GM20000 (cell line): ENCODE measurements around the gene FOXR1.

Experiments used
- DNase-seq: peaks from one replicate; pipeline ENCODE4 v3.0.0; 2012; ENCODE audit warnings: low spot score
- CTCF ChIP-seq: IDR thresholded peaks from 2 replicates; pipeline ENCODE4 v1.5.1; 2012; ENCODE audit warnings: mild to moderate bottlenecking, control low read depth; ENCODE audit errors: extremely low read depth, missing control alignments

FOXR1 gene

DNA sequence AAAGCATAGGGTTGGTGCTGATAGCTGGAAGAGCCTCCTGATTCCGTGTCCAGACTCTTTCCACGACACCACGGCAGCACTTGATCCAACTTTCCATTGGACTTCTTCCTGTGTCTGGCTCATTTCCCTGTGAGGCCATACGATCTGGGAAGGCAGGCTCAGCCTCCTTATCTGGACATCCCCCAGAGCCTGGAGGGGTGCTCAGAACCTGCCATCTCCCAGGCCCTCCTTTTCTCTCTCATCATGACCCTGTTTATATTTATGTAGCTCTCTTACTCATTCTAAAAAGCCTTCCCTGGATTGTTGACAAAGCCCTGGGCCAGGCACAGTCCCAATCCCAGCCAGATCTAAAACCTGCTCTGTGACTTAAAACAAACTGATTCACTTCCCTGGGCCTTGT is 38.1 kb upstream of the FOXR1 start:
- no peak for DNase-seq
- no peak for TF ChIP-seq CTCF

DNA sequence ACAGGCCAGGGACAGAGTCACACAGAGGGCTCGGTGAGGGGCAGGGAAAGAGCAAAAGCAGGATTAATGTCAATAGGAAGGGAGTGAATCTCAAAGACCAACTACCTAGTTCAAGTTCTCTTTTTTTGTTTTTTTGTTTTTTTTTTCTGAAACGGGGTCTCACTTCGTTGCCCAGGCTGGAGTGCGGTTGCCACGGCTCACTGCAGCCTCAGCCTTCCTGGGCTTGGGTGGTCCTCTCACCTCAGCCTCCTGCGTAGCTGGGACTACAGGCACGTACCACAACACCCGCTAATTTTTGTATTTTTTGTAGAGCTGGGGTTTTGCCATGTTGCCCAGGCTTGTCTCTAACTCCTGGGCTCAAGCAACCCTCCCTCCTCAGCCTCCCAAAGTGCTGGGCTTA is 36.2 kb upstream of the FOXR1 start:
- no peak for DNase-seq
- TF ChIP-seq CTCF = no peak

DNA sequence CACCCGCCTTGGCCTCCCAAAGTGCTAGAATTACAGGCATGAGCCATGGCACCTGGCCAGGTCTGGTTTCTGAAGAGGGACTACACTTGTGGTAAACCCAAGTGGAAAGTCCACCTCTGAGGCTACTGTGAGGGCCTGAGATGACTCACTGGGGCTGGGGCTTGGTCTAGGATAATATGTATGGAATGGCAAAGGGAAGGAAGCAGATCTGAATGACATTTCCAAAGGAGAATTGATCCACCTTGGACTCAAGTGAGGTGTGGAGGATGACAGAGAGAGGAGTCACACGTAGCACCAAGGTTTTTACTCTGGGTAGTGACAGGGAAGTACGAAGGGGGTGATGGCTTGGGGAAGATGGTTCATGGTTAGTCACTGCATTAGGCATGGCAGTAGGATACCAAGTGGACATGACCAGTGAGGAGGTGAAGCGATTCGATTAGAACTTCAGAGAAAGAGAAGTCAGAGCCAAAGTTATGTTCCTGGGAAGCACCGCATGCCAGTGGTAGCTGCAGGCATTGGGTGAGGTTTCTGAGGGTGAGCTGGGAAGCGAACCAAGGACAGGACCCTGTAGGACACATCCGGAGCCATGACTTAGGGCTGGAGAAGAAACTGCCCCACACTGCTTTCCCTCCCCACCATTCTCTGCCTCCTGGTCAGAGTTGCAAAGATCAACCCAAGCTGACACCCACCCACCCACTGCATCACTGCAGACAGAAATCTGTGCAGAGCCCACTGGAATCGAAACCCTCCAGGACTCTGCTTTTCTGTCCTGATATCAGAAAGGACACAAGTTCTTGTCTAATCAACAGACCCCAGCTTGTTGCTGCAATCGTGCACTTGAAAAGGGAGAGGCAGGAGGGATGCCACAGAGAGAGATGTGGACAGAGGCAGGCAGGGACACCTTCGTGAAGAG is 32.8 kb upstream of the FOXR1 start:
- DNase-seq = no peak

GRCh38 chr11:118939404-118939915 is 32.1 kb upstream of the FOXR1 start:
- DNase-seq = no peak
- no peak for TF ChIP-seq CTCF

More for the DNA sequence above, 32.8 kb upstream of the FOXR1 start:
- TF ChIP-seq CTCF = no peak

- no peak for TF ChIP-seq CTCF
- no peak for DNase-seq
These were observed 31.5 kb upstream of the FOXR1 start for GRCh38 chr11:118939953-118940598.

DNA sequence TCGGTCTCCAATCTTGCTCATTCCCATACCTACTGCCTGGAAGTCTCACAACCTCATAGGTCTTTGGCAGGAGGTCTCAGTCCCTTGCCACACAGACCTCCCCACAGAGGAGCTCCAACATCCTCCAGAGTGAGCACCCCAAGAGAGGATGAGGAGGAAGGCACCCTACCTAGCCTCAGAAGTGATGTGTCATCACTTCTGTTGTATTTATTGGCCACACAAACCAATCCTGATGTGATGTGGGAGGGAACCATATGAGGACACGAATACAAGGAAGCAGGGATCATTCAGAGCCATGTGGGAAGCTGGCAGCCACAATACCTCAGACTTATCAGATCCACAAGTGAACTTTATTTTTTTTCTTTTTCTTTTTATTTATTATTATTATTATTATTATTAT is 24.5 kb upstream of the FOXR1 start:
- DNase-seq = no peak
- TF ChIP-seq CTCF = no peak

- TF ChIP-seq CTCF = no peak
- no peak for DNase-seq
These were observed 23.6 kb upstream of the FOXR1 start for GRCh38 chr11:118948000-118948399.
